ENCODE results near the gene ADARB1.

Gene ADARB1

GRCh38 chr21:45251635-45252447, 177.5 kb downstream of the ADARB1 start:
- no peak for DNase-seq (ENCODE audit: low read depth, low spot score)

GRCh38 chr21:45252448-45252925, 178.1 kb downstream of the ADARB1 start:
- DNase-seq (ENCODE audit: low read depth, low spot score), result no peak

GRCh38 chr21:45253180-45253579, 178.8 kb downstream of the ADARB1 start:
- DNase-seq (ENCODE audit: low read depth, low spot score), result peak; percentile 48

GRCh38 chr21:45253633-45254459, 179.5 kb downstream of the ADARB1 start:
- DNase-seq (ENCODE audit: low read depth, low spot score), result no peak

GRCh38 chr21:45254460-45254930, 180.1 kb downstream of the ADARB1 start:
- DNase-seq (ENCODE audit: low read depth, low spot score), result no peak

- no peak for DNase-seq (ENCODE audit: low read depth, low spot score)
Measured at GRCh38 chr21:45255381-45256020, 181.1 kb downstream of the ADARB1 start.

GRCh38 chr21:45256021-45256911, 181.9 kb downstream of the ADARB1 start:
- DNase-seq (ENCODE audit: low read depth, low spot score), result no peak

GRCh38 chr21:45256912-45257672, 182.7 kb downstream of the ADARB1 start:
- DNase-seq (ENCODE audit: low read depth, low spot score), result no peak

GRCh38 chr21:45257673-45258341, 183.4 kb downstream of the ADARB1 start:
- no peak for DNase-seq (ENCODE audit: low read depth, low spot score)

GRCh38 chr21:45258466-45258865, 184.1 kb downstream of the ADARB1 start:
- DNase-seq (ENCODE audit: low read depth, low spot score), result no peak

GRCh38 chr21:45259206-45259840, 184.9 kb downstream of the ADARB1 start:
- DNase-seq (ENCODE audit: low read depth, low spot score), result no peak

GRCh38 chr21:45260191-45260825, 185.9 kb downstream of the ADARB1 start:
- DNase-seq (ENCODE audit: low read depth, low spot score), result no peak

GRCh38 chr21:45261093-45261492, 186.7 kb downstream of the ADARB1 start:
- no peak for DNase-seq (ENCODE audit: low read depth, low spot score)

- DNase-seq (ENCODE audit: low read depth, low spot score), result no peak
Measured at GRCh38 chr21:45262041-45262581, 187.7 kb downstream of the ADARB1 start.

- no peak for DNase-seq (ENCODE audit: low read depth, low spot score)
Measured at GRCh38 chr21:45262616-45263015, 188.2 kb downstream of the ADARB1 start.

GRCh38 chr21:45263534-45263933, 189.2 kb downstream of the ADARB1 start:
- DNase-seq (ENCODE audit: low read depth, low spot score), result no peak

- DNase-seq (ENCODE audit: low read depth, low spot score), result no peak
Measured at GRCh38 chr21:45264146-45264911, 189.9 kb downstream of the ADARB1 start.
